Measurements from ENCODE around the gene RNF144B. TPM values are rescaled to one million over a fixed set of nuclear protein-coding genes. Genes with fewer than 3 reads are reported as not detected.

RNF144B gene
- total RNA-seq, 2 donors from 2014 or later, result 1.4 to 1.5 TPM

GRCh38 chr6:18447552-18447951, 60.4 kb downstream of the RNF144B start:
- WGBS, 2 experiments (ENCODE audit: insufficient coverage in 1 of 2, insufficient read length in 1 of 2), result 86 to 93% methylated on average over 2 of the region's 2 CpGs
- Histone ChIP-seq H3K27ac (ENCODE audit: low read depth, low read length) (no peak overlapping the region), H3K9ac (ENCODE audit: extremely low read depth, low read length, poor library complexity, severe bottlenecking) (no peak overlapping the region), H3K27me3 (ENCODE audit: control insufficient read depth, insufficient read depth, low read length, poor library complexity, severe bottlenecking) (no peaks in the 10 kb centered on the region), H3K9me3 (ENCODE audit: control insufficient read depth, low read length) (no peaks in the 10 kb centered on the region), H3K36me3 (ENCODE audit: control insufficient read depth, insufficient read depth, low read length) (no peaks in the 10 kb centered on the region), H3K4me3 (ENCODE audit: low read length) (no peak overlapping the region), H3K4me1 (ENCODE audit: control insufficient read depth, insufficient read depth, low read length) (no peaks in the 10 kb centered on the region)
- Mint-ChIP-seq H3K4me3 (no peak overlapping the region), H3K9me3 (no peaks in the 10 kb centered on the region), H3K4me1 (peaks cover 9% of the 10 kb centered on the region), H3K27ac (no peak overlapping the region), H3K27me3 (ENCODE audit: insufficient read depth) (no peaks in the 10 kb centered on the region), H3K36me3 (ENCODE audit: low read depth) (no peaks in the 10 kb centered on the region)
- TF ChIP-seq CTCF (conservative IDR thresholded peaks at IDR 0.05), result no peak
- DNase-seq, result no peak

GRCh38 chr6:18451756-18452155, 64.6 kb downstream of the RNF144B start:
- Mint-ChIP-seq H3K27ac (no peak overlapping the region), H3K27me3 (ENCODE audit: insufficient read depth) (no peaks in the 10 kb centered on the region), H3K36me3 (ENCODE audit: low read depth) (no peaks in the 10 kb centered on the region), H3K4me1 (peaks cover 9% of the 10 kb centered on the region), H3K4me3 (no peak overlapping the region), H3K9me3 (no peaks in the 10 kb centered on the region)
- Histone ChIP-seq H3K9me3 (ENCODE audit: control insufficient read depth, low read length) (no peaks in the 10 kb centered on the region), H3K27ac (ENCODE audit: low read depth, low read length) (no peak overlapping the region), H3K9ac (ENCODE audit: extremely low read depth, low read length, poor library complexity, severe bottlenecking) (no peak overlapping the region), H3K27me3 (ENCODE audit: control insufficient read depth, insufficient read depth, low read length, poor library complexity, severe bottlenecking) (no peaks in the 10 kb centered on the region), H3K36me3 (ENCODE audit: control insufficient read depth, insufficient read depth, low read length) (no peaks in the 10 kb centered on the region), H3K4me1 (ENCODE audit: control insufficient read depth, insufficient read depth, low read length) (no peaks in the 10 kb centered on the region), H3K4me3 (ENCODE audit: low read length) (no peak overlapping the region)
- DNase-seq, result no peak
- no peak for TF ChIP-seq CTCF (conservative IDR thresholded peaks at IDR 0.05)
- WGBS, 2 experiments (ENCODE audit: insufficient coverage in 1 of 2, insufficient read length in 1 of 2), result 91% methylated on average over 2 of the region's 2 CpGs; no CpG with 5 or more reads in 1 of the 2 experiments

GRCh38 chr6:18454446-18454845, 67.3 kb downstream of the RNF144B start:
- Histone ChIP-seq H3K9me3 (ENCODE audit: control insufficient read depth, low read length) (peaks cover 2% of the 10 kb centered on the region), H3K4me3 (ENCODE audit: low read length) (no peak overlapping the region), H3K27me3 (ENCODE audit: control insufficient read depth, insufficient read depth, low read length, poor library complexity, severe bottlenecking) (no peaks in the 10 kb centered on the region), H3K27ac (ENCODE audit: low read depth, low read length) (no peak overlapping the region), H3K36me3 (ENCODE audit: control insufficient read depth, insufficient read depth, low read length) (no peaks in the 10 kb centered on the region), H3K4me1 (ENCODE audit: control insufficient read depth, insufficient read depth, low read length) (no peaks in the 10 kb centered on the region), H3K9ac (ENCODE audit: extremely low read depth, low read length, poor library complexity, severe bottlenecking) (no peak overlapping the region)
- no peaks in the 10 kb centered on the region for H3K27me3 Mint-ChIP-seq (ENCODE audit: insufficient read depth)
- no peak overlapping the region for H3K4me3 Mint-ChIP-seq
- H3K4me1 Mint-ChIP-seq, result peaks cover 12% of the 10 kb centered on the region
- H3K9me3 Mint-ChIP-seq, result no peaks in the 10 kb centered on the region
- no peak for TF ChIP-seq CTCF (conservative IDR thresholded peaks at IDR 0.05)
- no peak for DNase-seq
- no peak overlapping the region for H3K27ac Mint-ChIP-seq
- WGBS, 2 experiments (ENCODE audit: insufficient coverage in 1 of 2, insufficient read length in 1 of 2), result 81 to 98% methylated on average over 3 to 4 of the region's 4 CpGs
- no peaks in the 10 kb centered on the region for H3K36me3 Mint-ChIP-seq (ENCODE audit: low read depth)

Measured in endodermal cell (in vitro differentiated cells).